GOT3 (cell line): Measurements from ENCODE around the gene NTM.
"Not testable (repeated sequence)": the region's sequence is repeated elsewhere in the genome, so short reads cannot be mapped to it uniquely, and the experiment has no call there.

Experiments
- DNase-seq: peaks from one replicate; lab custom pipeline; 2025; ENCODE audit warnings: mixed read lengths; lab: John Stamatoyannopoulos, UW

The NTM gene

GRCh38 chr11:131422029-131422428 lies 51.6 kb downstream of the NTM start:
- DNase-seq, result no peak

GRCh38 chr11:131422496-131422895 lies 52.1 kb downstream of the NTM start:
- no peak for DNase-seq

GRCh38 chr11:131423688-131424087 lies 53.3 kb downstream of the NTM start:
- DNase-seq, result no peak

GRCh38 chr11:131424257-131424876 lies 54.0 kb downstream of the NTM start:
- DNase-seq, result not testable (repeated sequence)

GRCh38 chr11:131425285-131425684 lies 54.9 kb downstream of the NTM start:
- DNase-seq, result no peak

- no peak for DNase-seq
These were observed 58.4 kb downstream of the NTM start for GRCh38 chr11:131428853-131429252.

- no peak for DNase-seq
These were observed 60.2 kb downstream of the NTM start for GRCh38 chr11:131430473-131431208.

GRCh38 chr11:131441051-131441810 lies 70.8 kb downstream of the NTM start:
- DNase-seq, result no peak

GRCh38 chr11:131446590-131447275 lies 76.3 kb downstream of the NTM start:
- DNase-seq, result no peak

- DNase-seq, result no peak
These were observed 76.9 kb downstream of the NTM start for GRCh38 chr11:131447277-131447815.

GRCh38 chr11:131447898-131448297 lies 77.5 kb downstream of the NTM start:
- no peak for DNase-seq

- DNase-seq, result no peak
These were observed 78.9 kb downstream of the NTM start for GRCh38 chr11:131449036-131450019.

- no peak for DNase-seq
These were observed 84.1 kb downstream of the NTM start for GRCh38 chr11:131454490-131454889.

GRCh38 chr11:131454989-131455388 lies 84.6 kb downstream of the NTM start:
- no peak for DNase-seq

- no peak for DNase-seq
These were observed 85.7 kb downstream of the NTM start for GRCh38 chr11:131455843-131456704.

- no peak for DNase-seq
These were observed 86.7 kb downstream of the NTM start for GRCh38 chr11:131457163-131457562.

GRCh38 chr11:131458421-131458820 lies 88.0 kb downstream of the NTM start:
- no peak for DNase-seq

GRCh38 chr11:131460931-131461330 lies 90.5 kb downstream of the NTM start:
- no peak for DNase-seq

- DNase-seq, result no peak
These were observed 92.2 kb downstream of the NTM start for GRCh38 chr11:131462622-131463021.

- DNase-seq, result no peak
These were observed 92.7 kb downstream of the NTM start for GRCh38 chr11:131463162-131463561.
